Spleen (tissue), 7 donors: ENCODE data around the gene GBX2.

Experiments used
- POLR2A ChIP-seq, 3 donors: fragments of 450-650 bp; IDR thresholded peaks; one replicate each; pipeline ENCODE4 v1.5.1; 2017; ENCODE audit warnings: antibody characterized with exemption in 3 of 3, mild to moderate bottlenecking in 1 of 3
- POLR2AphosphoS5 ChIP-seq, 3 donors: sonication (generic); formaldehyde crosslinking; IDR thresholded peaks; one replicate each; pipeline ENCODE4 v1.5.1; 2017; ENCODE audit warnings: antibody characterized with exemption in 3 of 3
- TF ChIP-seq, protein P1 (sequence below), 11 experiments: fragments of 200-600 bp in 7 of 11; fragments of 450-650 bp in 4 of 11; sonication (generic) in 4 of 11; IDR thresholded peaks in 8 of 11; conservative IDR thresholded peaks in 3 of 11; 1 replicate in 7 of 11; 2 replicates in 4 of 11; pipeline versions ENCODE4 v1.4.0 to v1.8.0; 2016 to 2021; ENCODE audit warnings: antibody characterized with exemption in 11 of 11, inconsistent platforms in 4 of 11, mild to moderate bottlenecking in 1 of 11
- donor health status: DM: no; HTN: no; CAD: no; lungs with moderate emphysema.
- donor health status: DM: no; HTN: no; CAD: no.
- donor health status: DM: no; HTN: no; CAD: no.

DNA sequence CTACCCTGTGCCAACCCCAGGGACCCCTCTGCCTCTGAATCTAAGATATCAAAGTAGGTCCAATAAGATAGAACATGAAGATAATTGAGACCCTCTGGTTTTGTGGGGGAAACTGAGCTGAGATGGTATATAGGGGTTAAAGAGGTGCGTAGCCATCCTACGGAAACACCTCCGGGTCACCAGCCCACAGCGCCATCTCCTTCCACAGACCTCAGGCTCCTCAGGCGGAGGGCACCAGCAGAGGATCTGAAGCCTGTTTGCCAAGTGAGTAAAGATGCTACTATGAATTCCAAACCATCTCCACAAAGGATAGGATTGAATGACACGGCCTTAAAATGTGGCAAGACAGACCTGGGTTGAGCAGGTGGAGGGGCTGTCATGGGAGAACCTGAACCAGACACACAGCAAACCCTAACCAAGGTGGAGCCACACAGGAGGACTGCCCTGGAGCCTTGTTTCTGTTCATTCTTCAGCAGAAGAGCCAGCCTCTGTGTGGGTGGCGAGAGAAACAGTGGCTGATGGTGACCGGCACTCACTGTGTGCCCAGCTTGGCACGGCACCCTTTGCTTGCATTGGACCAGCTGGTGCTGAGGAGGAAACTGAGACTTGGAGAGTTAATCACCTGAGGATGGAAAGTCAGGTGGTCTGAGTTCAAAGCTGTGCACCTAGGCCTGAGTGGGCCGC, 10.2 kb downstream of the GBX2 start:
- no peak for TF ChIP-seq POLR2A (IDR thresholded peaks at IDR 0.05)
- TF ChIP-seq, protein P1, sequence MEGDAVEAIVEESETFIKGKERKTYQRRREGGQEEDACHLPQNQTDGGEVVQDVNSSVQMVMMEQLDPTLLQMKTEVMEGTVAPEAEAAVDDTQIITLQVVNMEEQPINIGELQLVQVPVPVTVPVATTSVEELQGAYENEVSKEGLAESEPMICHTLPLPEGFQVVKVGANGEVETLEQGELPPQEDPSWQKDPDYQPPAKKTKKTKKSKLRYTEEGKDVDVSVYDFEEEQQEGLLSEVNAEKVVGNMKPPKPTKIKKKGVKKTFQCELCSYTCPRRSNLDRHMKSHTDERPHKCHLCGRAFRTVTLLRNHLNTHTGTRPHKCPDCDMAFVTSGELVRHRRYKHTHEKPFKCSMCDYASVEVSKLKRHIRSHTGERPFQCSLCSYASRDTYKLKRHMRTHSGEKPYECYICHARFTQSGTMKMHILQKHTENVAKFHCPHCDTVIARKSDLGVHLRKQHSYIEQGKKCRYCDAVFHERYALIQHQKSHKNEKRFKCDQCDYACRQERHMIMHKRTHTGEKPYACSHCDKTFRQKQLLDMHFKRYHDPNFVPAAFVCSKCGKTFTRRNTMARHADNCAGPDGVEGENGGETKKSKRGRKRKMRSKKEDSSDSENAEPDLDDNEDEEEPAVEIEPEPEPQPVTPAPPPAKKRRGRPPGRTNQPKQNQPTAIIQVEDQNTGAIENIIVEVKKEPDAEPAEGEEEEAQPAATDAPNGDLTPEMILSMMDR (IDR thresholded peaks at IDR 0.05 in 8 of 11, conservative IDR thresholded peaks at IDR 0.05 in 3 of 11): no peak
- no peak for TF ChIP-seq POLR2AphosphoS5 (IDR thresholded peaks at IDR 0.05)
